HG02588 (cell line): ENCODE measurements around the gene CLIC4.

Experiments
- ATAC-seq: cut with Tn5 transposase; IDR thresholded peaks from one replicate; pipeline ENCODE4 v1.9.1; 2021; ENCODE audit warnings: mild to moderate bottlenecking, moderate library complexity; ENCODE audit not compliant: unreplicated experiment

Gene CLIC4

DNA sequence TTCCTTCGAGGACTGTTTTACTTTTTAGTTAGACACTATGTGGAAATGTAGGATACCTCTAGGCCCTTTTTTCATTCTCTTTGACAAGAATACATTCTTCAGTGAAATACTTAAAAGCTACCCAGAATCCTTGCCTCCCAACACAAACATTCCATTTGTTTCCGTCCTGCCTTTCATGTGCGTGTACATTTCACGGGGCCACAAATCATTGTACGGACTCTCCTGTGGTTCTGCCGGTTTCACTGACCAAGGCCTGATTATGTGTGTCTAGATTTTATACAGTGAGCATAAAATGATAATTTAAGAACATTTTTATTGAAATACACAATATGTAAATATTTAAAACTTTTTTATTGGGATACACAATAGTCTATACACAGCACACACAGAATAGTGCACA lies 108.4 kb downstream of the CLIC4 start:
- no peak for ATAC-seq

DNA sequence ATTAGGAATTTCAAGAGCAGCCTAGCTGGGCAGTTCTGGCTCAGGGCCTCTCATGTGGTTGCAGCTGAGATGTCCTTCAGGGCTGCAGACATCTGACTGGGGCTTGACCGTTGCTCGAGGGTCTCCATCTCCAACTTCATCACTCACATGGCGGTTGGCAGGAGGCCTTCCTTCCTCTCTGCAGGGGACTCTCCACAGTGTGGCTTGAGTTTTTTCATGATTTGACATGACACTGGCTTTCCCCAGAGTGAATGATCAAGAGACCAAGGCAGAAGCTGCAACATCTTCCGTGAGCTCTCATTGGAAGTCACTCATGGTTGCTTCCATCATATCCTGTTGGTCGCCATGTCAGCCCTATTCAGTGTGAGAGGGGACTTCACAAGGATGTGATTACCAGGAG lies 110.2 kb downstream of the CLIC4 start:
- no peak for ATAC-seq

DNA sequence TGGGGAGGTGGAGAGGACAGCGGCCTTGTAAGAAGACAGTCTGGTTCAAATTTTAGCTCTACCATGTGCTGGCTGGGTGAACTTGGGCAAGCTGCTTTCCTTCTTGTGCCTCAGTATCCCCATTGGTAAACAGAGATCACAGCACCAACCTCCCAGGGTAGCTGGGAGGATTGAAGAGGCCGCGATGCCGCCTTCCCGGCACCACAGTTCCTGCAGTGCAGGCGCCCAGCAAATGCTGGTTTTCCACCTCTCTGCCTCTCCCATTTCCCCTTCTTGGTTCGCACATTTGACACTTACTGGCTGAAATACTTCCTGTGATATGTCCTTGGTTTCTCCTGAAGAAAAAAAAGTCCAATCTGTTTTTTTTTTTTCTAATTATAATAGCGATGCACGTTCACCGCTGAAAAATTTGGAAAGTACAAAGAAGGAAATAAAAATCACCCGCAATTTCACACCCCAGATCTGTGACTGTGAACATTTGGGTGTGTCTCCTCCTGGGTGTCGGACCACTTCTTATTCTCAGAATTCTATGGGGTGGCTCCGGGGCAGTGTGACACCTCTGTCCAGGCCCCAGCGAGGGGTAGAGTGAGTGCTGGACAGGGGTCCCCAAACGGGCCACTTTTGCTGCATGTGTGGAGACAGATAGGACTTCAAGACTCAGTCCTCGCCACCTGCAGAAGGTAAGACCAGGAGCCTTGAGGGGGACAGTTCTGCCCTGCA lies 111.7 kb downstream of the CLIC4 start:
- ATAC-seq, result no peak

DNA sequence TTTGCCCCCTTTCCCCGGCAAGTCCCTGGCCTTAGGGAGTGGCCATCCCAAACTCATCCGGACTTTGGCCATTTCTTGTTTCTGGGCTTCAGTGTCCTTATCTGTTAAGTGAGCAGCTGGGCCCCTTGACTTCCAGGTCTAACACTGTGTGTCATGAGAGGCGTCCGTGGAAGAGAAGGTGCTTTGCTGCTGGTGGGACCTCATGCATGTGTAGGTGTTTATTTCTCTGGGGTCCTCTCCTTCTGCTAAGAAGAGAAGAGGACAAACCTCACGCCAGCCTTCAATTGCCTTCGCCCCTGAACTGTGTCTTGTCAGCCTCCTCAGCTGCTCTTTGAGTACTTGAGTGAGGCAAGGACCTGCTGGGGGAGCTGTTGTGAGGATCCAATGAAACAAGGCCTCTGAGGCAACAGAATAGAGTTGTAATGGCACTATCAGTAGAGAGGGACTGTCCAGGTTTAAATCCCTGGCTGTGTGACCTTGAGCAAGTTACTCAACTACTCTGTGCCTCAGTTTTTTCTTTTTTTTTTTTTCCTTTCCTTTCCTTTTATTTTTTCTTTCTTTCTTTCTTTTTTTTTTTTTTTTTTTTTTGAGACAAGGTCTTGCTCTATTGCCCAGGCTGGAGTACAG lies 112.4 kb downstream of the CLIC4 start:
- no peak for ATAC-seq

DNA sequence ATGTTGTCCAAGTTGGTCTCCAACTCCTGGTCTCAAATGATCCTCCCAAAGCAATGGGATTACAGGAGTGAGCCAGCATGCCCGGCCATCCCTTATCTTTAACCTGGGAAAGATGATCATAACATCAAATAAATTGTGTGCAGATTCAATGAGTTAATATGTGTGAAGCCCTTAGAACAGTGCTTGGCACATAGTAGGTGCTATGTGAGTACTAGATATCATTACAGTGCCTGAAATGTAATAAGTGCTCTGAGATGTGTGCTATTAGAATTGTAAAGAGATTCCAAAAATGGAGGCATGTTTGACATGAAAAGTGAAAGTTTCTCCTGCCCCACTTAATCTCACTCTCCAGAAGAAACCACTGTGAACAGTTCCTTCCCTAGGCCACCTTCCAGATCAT lies 113.0 kb downstream of the CLIC4 start:
- ATAC-seq, result no peak

DNA sequence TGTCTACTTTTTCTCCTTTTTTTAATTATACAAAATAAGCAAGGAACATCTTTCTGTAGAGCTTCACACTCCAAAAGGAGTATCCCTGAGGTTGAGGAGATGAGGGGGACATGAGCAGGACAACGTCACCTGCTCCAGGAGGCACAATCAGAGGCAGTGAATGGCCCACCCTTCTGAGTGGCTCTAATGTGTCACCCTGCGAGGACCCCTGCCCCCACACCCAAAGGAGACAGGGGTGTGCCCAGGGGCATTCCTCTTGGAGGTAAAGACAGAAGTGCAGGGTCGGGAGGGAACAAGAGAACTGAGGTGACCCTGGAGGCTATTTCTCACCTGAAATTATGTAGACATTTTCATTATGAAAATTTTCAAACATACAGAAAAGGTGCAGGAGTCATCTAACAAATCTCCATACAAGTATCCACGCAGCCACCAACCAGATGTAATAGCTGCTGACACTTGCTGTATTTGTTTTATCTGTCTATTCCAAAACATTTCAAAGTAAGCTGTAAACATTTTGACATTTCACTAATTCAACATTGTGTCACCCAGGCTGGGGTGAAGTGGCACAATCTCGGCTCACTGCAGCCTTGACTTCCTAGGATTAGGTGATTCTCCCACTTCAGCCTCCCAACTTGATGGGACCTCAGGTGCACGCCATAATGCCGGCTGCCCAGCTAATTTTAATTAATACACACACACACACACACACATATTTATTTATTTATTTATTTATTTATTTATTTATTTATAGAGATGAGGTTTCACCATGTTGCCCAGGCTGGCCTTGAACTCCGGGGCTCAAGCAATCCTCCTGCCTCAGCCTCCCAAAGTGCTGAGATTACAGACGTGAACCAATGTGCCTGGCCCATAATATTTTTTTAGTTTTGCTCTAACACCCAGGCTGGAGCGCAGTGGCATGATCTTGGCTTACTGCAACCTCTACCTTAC lies 114.1 kb downstream of the CLIC4 start:
- no peak for ATAC-seq

DNA sequence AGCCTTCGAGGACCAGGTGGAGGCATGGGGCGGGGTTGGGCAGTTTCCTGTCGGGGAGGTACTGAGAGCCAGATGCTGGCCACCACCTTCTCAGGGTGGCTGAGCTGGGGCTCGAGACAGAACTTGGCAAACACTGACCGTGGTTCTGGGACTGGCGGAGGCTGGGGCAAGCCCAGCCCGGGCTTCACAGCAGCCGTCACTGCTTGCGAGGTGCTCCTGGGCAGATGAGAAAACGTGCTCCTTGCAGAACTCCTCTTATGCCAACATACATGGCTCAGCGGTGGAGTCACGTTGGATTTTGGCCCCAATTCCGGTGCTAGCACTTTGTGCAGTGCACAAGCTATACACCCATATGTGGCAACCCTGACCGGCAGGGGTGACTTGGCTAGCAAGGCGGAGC lies 115.6 kb downstream of the CLIC4 start:
- ATAC-seq, result no peak

DNA sequence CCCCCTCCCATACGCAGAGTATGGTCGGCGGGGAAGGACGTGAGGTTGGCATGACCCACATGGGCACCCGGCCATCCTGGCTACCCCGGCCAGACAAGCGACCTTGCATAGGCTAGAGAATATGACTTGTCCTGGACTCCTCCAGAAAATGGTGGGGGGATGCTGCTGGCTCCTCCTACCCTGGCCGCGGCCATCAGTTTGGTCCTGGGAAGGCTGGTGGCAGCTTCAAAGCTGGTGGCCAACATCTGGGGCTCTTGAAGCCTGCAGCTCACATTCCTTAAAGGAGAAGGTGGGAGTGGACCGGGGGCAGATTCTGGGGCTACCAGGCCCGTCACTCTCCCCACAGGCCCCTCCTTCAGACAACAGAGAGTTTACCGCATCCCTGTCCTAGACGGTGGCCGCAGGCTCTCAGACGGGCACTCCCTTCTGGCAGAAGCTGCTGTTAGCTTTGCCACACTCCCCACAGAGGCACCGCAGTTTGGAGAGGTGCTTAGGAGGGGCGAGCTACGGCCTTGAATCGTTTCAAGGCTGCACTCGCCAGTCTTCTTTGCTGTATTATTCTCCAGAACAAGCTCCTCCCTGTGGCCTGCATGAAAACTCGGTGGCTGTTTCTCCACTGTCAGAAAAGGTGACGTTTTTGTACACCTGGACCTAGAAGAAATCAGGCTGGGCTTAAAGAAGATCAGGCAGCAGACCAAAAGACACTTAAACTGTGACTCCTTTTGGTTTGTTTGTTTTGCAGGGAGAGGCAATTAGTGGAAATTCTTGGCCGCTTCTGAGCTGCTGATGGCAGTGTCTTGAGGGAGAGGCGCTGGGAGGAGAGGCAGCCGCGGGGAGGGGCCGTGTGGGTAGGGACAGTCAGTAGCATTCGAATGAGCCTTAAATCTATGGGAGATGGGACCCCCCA lies 116.8 kb downstream of the CLIC4 start:
- ATAC-seq, result no peak

DNA sequence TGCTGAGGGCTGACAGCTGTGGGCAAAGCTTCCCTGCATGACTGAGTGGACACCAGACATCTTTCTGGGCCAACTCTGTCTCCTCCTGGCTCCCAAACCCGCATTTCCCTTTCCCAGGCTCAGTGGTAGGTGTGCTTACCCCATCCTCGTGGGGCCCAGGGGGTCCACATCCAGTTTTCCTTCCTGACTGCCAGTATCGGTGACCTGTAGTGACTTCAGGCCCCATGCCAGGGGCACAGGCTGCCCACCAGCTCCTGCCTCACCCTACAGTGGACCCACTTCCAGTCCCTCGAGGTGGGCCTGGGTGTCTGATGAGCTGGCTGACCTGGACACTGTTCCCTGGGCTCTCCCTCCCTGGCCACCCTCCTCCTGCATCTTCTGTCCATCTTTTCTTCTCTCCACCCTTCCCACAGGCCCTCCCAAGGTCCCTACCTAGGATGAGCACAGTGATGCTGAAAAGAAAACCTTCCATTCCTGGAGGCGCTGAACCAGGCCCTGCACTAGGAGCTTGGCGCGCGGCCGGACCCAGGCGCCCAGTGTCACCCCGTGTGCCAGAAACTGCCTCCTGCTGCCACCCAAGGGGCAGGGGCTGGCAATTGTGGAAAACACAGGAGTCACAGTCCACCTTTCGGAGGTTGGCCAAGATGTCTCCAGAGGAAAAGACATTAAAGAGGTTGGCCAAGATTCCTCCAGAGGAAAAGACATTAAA lies 117.7 kb downstream of the CLIC4 start:
- no peak for ATAC-seq

DNA sequence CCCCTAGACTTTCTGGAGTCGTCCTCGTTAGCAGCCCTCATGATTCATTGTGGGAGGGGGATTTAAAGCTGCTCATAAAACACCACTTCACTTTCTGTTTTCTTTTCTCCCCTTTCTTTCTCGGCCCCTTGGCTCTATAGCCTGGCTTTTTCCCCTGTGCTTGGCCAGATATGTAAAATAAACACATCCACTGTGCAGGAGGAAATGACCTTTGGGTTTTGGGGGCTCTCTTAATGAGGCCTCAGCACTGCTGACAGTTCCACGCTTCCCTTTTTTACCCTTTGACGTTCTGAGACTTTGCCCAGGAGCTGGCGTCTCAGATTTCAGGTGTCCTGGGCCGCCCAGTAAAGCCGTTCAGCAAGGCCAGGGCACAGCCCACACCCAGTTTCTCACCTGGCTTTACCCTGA lies 119.1 kb downstream of the CLIC4 start:
- ATAC-seq, result no peak

DNA sequence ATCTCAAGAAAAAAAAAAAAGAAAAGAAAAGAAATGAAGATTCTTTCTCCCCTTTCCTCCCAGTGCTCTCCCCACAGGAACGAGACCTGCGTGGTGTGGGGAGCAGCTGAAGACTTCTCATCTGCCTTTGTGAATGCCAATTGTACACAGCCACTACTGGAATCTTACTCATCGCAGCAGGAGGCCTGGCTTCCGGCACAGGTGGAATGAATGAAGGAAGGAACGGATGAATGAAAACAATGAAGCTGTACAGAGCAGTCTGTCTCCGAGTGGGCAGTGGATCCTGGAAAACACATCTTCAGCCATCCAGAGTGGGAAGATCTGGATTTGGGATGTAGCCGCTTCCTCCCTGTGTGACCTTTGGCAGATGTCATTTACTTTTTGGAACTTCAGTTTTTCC lies 119.9 kb downstream of the CLIC4 start:
- ATAC-seq, result no peak

DNA sequence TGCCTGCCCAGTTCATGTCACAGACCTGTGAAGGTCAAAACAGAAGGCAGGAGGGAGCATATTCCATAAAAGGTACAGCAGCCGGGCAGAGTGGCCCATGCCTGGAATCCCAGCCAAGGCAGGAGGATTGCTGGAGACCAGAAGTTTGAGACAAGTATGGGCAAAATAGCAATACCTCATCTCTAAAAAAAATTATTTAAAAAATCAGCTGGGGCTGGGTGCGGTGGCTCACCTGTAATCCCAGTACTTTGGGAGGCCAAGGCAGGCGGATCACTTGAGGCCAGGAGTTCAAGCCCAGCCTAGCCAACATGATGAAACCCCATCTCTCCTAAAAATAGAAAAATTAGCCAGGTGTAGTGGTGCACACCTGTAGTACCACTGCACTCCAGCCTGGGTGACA lies 120.3 kb downstream of the CLIC4 start:
- no peak for ATAC-seq

DNA sequence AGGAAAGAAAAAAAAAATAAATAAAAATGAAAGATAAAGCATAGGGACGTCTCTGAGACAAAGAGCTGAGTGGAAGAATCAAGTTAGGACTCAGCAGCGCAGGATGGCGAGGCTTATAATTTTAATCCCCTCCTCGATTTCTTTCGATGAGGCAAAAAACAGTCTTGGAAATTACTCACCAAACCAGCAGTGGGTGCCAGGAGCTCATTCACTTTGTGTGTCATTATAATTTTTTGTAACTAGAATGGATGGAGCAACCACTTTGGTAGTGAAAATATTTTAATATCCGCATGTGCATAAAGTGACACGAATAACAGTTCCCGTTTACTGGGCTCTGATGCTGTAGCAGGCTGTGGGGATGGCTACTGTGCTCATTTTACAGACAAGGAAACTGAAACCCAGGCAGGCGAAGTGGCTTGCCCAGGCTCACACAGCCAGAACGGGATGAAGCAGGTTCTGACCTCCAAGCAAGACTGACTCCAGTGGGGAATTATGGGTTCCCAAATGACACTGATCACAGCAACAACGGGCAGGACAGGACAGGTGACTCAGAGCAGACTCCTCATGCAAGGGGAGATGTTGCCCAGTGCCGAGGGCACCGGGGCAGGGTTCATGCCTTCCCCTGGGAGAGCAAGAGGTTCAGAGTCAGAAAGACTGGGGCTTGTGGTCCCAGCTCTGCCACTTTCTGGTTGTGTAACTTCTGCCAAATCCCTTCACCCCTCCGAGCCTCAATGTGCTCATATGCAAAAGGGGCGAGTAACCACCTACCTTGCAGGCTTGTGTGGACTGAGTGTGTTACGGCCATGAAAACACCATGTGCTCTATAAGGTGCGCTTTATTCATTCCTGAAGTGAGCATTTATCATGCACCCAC lies 121.2 kb downstream of the CLIC4 start:
- ATAC-seq, result no peak

DNA sequence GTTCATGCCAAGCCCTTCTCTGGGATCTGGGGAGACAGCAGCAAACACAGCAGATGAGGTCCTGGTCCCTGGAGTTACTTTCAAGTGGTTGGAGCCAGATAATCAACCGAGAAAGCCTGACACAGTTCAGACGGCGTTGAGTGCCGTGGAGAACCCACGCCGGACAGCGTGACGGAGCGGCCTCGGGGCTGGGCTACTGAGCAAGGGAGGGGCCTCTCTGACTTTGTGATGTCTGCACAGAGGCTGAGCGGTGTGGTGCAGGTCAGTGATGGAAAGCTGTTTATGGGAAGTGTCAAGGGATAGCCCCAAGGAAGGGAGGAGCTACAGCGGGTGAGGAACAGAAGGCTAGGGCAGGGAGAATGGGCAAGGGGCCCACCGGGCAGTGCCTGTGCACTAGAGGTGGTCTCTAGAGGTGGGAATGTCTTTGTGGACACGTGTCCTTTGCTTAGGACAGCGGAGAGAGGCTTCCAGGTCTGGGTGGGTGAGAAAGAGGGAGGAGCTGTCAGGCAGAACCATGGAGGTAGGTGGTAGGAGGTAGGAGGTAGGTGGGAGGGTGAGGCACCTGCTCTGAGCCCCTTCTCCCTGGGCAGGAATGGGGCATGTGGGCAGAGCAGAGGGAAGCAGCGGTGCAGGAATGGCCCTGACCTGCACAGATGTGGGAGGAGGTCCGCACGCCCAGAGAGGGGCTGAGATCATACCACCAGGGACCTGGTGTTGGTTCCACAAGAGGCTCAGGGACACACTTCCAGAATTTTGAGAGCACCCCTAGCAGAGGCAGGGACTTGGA lies 122.0 kb downstream of the CLIC4 start:
- ATAC-seq, result no peak

DNA sequence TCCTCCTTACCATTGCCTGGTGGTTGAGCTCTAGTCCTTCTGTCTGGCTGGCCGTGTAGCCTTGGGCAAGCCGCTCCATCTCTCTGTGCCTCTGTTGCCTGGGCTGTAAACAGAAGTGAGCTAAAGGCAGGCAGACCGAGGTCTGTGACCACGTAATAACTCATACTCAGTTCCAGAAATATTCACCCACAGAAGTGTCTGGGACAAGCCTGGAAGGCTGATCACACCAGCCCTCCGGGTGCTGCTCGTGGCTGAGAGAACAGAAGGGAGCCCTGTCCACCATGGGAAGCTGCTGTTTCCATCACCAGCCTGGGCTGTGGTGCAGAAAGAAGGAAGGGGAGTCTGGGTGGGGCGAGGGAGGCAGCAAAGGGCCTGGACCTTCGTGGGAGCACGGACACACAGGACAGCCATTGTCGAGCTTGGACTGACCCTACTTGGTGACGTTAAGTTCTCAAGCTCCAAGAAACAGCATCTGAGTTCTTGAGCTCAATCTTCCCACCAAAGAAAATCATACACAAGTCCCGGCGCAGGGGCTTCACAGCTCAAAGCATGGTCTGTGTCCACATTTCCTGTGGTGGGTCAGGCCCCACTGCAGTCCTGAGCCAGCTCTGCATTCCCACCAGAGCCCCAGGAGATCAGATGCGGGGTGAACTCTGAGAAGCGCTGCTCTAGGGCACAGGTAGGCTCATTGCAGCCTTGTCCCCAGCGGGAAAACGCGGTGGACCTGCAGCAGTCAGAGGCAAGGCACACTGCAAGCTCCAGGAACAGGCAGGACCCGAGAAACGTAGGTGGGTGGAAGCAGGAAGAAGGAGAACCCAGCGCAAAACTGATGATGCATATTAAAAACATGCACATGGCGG lies 123.0 kb downstream of the CLIC4 start:
- ATAC-seq, result no peak

DNA sequence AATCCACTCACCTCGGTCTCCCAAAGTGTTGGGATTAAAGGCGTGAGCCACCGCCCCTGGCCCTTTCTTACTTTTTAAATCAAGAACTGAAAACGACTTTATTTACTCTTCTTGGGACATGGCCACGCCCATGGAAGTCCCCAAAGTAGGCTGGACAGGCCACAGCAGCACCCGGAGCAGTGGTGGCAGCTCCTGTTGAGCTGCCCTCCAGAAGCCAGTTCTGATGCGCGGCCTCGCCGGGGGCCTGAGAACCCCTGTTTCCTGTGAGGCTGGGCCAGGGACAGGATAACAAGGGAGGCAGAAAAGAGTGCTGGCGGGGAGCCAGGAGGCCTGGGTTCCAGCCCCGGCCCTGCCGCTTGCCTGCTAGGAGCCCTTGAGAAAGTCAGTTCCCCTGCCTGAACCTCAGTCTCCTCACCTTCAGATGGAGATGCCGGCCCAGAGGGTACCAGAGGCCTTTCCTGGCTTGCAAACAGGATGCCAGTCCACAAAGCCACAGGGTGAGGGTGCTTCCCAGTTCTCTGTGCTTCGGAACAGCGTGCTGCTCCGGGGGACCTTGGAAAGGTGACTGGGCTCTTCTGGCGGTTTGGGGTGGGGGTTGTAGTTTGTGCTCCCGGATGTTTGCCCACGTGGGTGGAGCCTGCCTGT lies 125.4 kb downstream of the CLIC4 start:
- ATAC-seq, result no peak

DNA sequence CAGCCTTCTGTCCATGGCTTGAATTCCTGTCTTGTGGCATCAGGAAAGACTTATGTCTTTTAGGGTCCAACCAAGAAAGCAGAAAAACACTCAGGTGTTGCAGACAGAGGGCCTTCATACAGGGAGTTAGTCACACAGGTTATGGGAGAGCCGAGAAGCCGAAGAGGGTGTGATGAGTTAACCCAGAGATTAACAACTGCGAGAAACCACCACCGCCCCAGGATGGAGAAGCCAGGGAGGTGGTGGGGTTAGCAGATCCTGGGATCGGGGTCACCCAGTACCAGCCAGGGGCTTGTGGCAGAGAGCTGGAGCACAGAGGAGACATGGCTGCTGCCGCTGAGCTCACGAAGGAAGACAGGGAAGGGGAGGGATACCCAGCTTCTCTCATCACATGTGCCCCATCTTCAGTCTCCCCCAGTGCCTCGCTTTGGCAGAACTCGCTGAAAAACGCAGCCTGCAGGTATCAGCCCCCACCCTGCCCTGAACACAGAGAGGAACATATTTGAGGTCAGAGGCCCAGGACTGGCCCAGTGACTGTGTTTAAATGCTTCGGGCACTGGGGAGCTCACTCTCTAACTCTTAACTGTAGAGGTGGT lies 126.2 kb downstream of the CLIC4 start:
- ATAC-seq, result no peak
